GM12892 (cell line): ENCODE measurements around the gene TEX12.

Source experiments
- POLR2A ChIP-seq: IDR thresholded peaks from 2 replicates; pipeline ENCODE4 v1.6.1; 2011; ENCODE audit warnings: low read depth, low read length, control low read depth
- POLR2AphosphoS5 ChIP-seq: IDR thresholded peaks from 2 replicates; pipeline ENCODE4 v1.6.1; 2011; ENCODE audit warnings: low read depth, low read length, control low read depth
- TAF1 ChIP-seq: IDR thresholded peaks from 2 replicates; pipeline ENCODE4 v1.6.1; 2011; ENCODE audit warnings: low read depth, mild to moderate bottlenecking, control low read depth, low read length, borderline replicate concordance

DNA sequence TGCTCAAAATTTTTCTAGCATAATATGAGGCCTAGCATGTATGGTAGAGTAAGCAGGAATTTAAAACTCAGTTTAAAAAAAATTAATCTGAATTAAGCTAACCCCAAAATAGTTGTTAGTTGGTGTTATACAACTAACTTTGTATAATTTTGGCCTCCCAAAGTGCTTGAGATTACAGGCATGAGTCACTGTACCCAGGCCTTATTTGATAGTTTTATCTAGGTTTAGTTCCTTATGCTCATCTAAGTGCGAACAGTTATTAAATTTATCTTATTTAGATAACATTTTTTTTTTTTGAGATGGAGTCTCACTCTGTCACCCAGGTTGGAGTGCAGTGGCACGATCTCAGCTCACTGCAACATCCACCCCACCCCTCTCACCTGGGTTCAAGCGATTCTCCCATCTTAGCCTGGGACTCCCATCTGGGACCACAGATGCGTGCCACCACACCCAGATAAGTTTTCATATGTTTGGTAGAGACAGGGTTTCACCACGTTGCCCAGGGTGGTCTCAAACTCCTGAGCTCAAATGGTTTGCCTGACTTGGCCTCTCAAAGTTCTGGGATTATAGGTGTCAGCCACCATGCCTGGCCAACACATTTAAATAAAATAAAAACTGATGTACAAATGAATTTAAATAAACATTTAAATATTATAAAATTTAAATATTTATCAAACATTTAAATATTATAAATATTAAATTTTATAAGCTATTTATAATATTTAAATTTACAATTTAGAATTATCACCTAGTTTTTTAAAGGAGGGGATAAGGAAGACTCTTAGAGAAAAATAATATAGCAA, 10.8 kb upstream of the TEX12 start:
- no peak for TF ChIP-seq POLR2AphosphoS5
- no peak for TF ChIP-seq TAF1
- TF ChIP-seq POLR2A = no peak
